Fibroblast of lung (primary cell): ENCODE results near the gene LGALS1. TPM values are rescaled to one million over a fixed set of nuclear protein-coding genes. Genes with fewer than 3 reads are reported as not detected.

Experiments
- DNase-seq, 2 donors: peaks; one replicate each; pipeline versions ENCODE4 v3.0.0 to v3.0.0-alpha.2; 2010; ENCODE audit warnings: low read depth in 2 of 2
- H2AFZ ChIP-seq: 2 replicates; pipeline ENCODE4 v1.5.1; 2012; ENCODE audit warnings: low read length, control low read depth, inconsistent platforms
- H3K27ac ChIP-seq: 2 replicates; pipeline ENCODE4 v1.5.1; 2011; ENCODE audit warnings: low read length, control low read depth; ENCODE audit not compliant: insufficient read depth
- H3K27me3 ChIP-seq: 2 replicates; pipeline ENCODE4 v1.5.1; 2011; ENCODE audit warnings: mild to moderate bottlenecking, low read length; ENCODE audit not compliant: control insufficient read depth, insufficient read depth
- H3K36me3 ChIP-seq: 2 replicates; pipeline ENCODE4 v1.5.1; 2011; ENCODE audit warnings: low read length; ENCODE audit not compliant: control insufficient read depth, insufficient read depth
- H3K4me1 ChIP-seq: 2 replicates; pipeline ENCODE4 v1.5.1; 2011; ENCODE audit warnings: low read length; ENCODE audit not compliant: control insufficient read depth, insufficient read depth; ENCODE audit errors: extremely low read depth
- H3K4me2 ChIP-seq: 2 replicates; pipeline ENCODE4 v1.5.1; 2011; ENCODE audit warnings: low read length, control low read depth; ENCODE audit not compliant: insufficient read depth; ENCODE audit errors: extremely low read depth
- H3K4me3 ChIP-seq, 4 experiments: fragments of 200-600 bp in 1 of 4; sonication (generic) in 1 of 4; replicated peaks in 1 of 4; 2 replicates each; pipeline ENCODE4 v1.5.1; 2011 to 2016; ENCODE audit warnings: low read length in 4 of 4, low read depth in 3 of 4, mild to moderate bottlenecking in 3 of 4, control low read depth in 2 of 4, inconsistent platforms in 1 of 4, mixed read lengths in 1 of 4; ENCODE audit not compliant: insufficient read depth in 1 of 4; ENCODE audit errors: control extremely low read depth in 1 of 4
- H3K79me2 ChIP-seq: 2 replicates; pipeline ENCODE4 v1.5.1; 2012; ENCODE audit warnings: mild to moderate bottlenecking, low read length, inconsistent platforms; ENCODE audit not compliant: control insufficient read depth, insufficient read depth
- H3K9ac ChIP-seq: 2 replicates; pipeline ENCODE4 v1.5.1; 2011; ENCODE audit warnings: mild to moderate bottlenecking, low read length, control low read depth; ENCODE audit not compliant: insufficient read depth
- H3K9me3 ChIP-seq: 2 replicates; pipeline ENCODE4 v1.5.1; 2012; ENCODE audit warnings: low read depth, low read length; ENCODE audit not compliant: control insufficient read depth, insufficient read depth
- H4K20me1 ChIP-seq: 2 replicates; pipeline ENCODE4 v1.5.1; 2011; ENCODE audit warnings: low read length; ENCODE audit not compliant: control insufficient read depth, insufficient read depth; ENCODE audit errors: extremely low read depth
- EZH2 ChIP-seq: IDR thresholded peaks from 2 replicates; pipeline ENCODE4 v1.5.1; 2012; ENCODE audit warnings: low read length, control low read depth, mild to moderate bottlenecking; ENCODE audit errors: missing control alignments
- polyA plus RNA-seq, 2 donors: library from polyadenylated mRNA; depleted of rRNA in 1 of 2; stranded (reverse) in 1 of 2; unstranded in 1 of 2; fragments of >200 nt; gene quantifications; 2 replicates each; pipeline ENCODE4 v1.2.1, GENCODE V29; 2011 to 2012; ENCODE audit warnings: missing spikeins in 1 of 2
- total RNA-seq: library from RNA; depleted of rRNA; stranded (reverse); fragments of >200 nt; gene quantifications from 2 replicates; pipeline ENCODE4 v1.2.1, GENCODE V29; 2014
- TF ChIP-seq, protein P1 (sequence below), 2 donors: IDR thresholded peaks in 1 of 2; conservative IDR thresholded peaks in 1 of 2; 1 replicate in 1 of 2; 2 replicates in 1 of 2; pipeline ENCODE4 v1.5.1; 2011 to 2012; ENCODE audit warnings: low read length in 2 of 2, control low read depth in 1 of 2, inconsistent platforms in 1 of 2, low read depth in 1 of 2, mild to moderate bottlenecking in 1 of 2

The LGALS1 gene
- total and polyA plus RNA-seq, 2 donors (not counting 1 experiment from before 2014, with no cell fraction given): 5,090 to 11,230 TPM

DNA sequence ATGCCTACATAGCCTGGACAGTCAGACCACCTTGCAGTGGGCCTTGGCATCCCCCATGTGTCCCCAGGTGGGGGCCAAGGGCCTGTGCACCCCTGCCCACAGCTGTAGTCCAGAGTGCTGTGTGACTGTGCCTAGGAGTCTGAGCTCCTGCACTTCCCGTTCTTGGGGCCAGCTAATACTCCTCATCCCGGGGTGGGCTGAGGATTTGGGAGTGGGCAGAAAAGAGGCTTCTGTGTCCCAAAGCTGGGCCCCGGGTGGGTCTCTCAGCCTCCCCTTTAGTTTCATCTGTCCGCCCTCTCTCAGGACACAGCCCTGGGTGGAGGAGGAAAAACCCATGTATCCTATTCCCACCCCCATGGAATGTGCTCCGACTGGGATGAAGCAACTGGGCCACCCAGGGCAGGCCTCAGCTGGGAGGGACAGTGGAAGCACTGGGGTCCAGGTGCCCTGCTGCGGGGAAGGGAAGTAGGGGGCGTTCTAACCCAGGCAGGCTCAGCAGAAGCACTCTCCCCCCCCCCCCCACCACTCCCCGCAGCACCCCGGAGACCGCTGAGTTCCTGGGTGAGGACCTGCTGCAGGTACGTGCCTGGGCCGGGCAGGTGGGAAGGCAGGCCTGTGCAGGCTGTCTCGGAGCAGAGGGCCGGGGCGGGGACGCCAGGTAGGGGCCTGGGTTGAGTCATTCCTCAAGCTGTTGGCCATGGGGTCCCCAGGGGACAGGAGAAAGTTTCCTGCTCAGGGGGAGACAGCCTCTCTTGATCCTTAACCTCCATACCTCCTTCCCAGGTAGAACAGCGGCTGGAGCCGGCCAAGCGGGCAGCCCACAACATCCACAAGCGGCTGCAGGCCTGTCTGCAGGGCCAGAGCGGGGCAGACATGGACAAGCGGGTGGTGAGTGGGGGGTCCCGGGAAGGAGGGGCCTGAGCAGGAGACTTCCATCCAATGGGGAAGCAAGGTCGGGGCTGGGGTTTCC, 34.6 kb upstream of the LGALS1 start:
- no peaks in the 10 kb centered on the region for H4K20me1 ChIP-seq
- H3K79me2 ChIP-seq: no peaks in the 10 kb centered on the region
- H3K9ac ChIP-seq: no peak overlapping the region
- no peak overlapping the region for H3K27ac ChIP-seq
- no peak overlapping the region for H2AFZ ChIP-seq
- no peak for TF ChIP-seq EZH2
- TF ChIP-seq, protein P1, sequence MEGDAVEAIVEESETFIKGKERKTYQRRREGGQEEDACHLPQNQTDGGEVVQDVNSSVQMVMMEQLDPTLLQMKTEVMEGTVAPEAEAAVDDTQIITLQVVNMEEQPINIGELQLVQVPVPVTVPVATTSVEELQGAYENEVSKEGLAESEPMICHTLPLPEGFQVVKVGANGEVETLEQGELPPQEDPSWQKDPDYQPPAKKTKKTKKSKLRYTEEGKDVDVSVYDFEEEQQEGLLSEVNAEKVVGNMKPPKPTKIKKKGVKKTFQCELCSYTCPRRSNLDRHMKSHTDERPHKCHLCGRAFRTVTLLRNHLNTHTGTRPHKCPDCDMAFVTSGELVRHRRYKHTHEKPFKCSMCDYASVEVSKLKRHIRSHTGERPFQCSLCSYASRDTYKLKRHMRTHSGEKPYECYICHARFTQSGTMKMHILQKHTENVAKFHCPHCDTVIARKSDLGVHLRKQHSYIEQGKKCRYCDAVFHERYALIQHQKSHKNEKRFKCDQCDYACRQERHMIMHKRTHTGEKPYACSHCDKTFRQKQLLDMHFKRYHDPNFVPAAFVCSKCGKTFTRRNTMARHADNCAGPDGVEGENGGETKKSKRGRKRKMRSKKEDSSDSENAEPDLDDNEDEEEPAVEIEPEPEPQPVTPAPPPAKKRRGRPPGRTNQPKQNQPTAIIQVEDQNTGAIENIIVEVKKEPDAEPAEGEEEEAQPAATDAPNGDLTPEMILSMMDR (conservative IDR thresholded peaks at IDR 0.05 in 1 of 2, IDR thresholded peaks at IDR 0.05 in 1 of 2; ENCODE audit: low read depth in 1 of 2, low read length in 2 of 2): no peak
- H3K27me3 ChIP-seq: no peaks in the 10 kb centered on the region
- no peaks in the 10 kb centered on the region for H3K9me3 ChIP-seq
- H3K4me2 ChIP-seq: peak overlapping the region; percentile 82
- DNase-seq: no peak
- peaks cover 4% of the 10 kb centered on the region for H3K36me3 ChIP-seq
- peak overlapping the region in 3 of 4 experiments; percentile 24 to 64 (median 46) for H3K4me3 ChIP-seq
- peaks cover 18% of the 10 kb centered on the region for H3K4me1 ChIP-seq

GRCh38 chr22:37641561-37641949, 33.9 kb upstream of the LGALS1 start:
- H3K9me3 ChIP-seq: no peaks in the 10 kb centered on the region
- H4K20me1 ChIP-seq: no peaks in the 10 kb centered on the region
- H3K27ac ChIP-seq: no peak overlapping the region
- no peak overlapping the region for H3K9ac ChIP-seq
- no peak overlapping the region for H2AFZ ChIP-seq
- TF ChIP-seq, protein P1 (conservative IDR thresholded peaks at IDR 0.05 in 1 of 2, IDR thresholded peaks at IDR 0.05 in 1 of 2; ENCODE audit: low read depth in 1 of 2, low read length in 2 of 2): no peak
- TF ChIP-seq EZH2: no peak
- no peaks in the 10 kb centered on the region for H3K27me3 ChIP-seq
- no peak for DNase-seq
- no peaks in the 10 kb centered on the region for H3K79me2 ChIP-seq
- H3K4me2 ChIP-seq: no peak overlapping the region
- no peak overlapping the region for H3K4me3 ChIP-seq
- peaks cover 4% of the 10 kb centered on the region for H3K36me3 ChIP-seq
- H3K4me1 ChIP-seq: peaks cover 17% of the 10 kb centered on the region

DNA sequence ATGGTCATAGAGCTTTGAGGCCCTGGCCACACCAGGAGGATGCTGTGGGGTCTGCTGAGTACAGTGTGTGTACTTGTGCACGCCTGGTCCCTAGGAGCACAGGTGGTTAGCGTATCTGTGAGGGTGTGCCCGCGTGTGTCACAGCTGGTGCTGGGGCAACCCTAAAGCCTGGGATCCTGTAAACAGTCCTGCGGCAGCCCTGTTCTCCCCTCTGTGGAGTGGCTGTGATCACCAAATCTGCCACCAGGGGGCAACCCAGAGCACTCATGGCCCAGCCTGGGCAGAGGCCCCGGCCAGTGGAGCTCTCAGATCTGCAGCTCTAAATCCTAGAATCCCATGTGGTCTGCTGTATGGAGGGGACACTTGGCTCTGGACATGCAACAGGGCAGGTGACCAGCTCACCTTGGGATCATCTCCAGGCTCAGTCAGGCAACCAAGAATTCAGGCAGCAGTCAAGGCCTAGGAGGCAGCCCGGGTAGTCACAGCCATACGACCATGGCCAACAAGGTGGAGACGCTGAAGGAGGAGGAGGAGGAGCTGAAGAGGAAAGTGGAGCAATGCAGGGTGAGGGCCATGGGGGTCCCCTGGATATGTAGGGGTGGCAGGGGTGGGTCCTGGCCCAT, 32.1 kb upstream of the LGALS1 start:
- Histone ChIP-seq H2AFZ (no peak overlapping the region), H4K20me1 (no peaks in the 10 kb centered on the region)

More for the DNA sequence above, 32.1 kb upstream of the LGALS1 start:
- no peaks in the 10 kb centered on the region for H3K9me3 ChIP-seq
- TF ChIP-seq EZH2: no peak
- TF ChIP-seq, protein P1 (conservative IDR thresholded peaks at IDR 0.05 in 1 of 2, IDR thresholded peaks at IDR 0.05 in 1 of 2; ENCODE audit: low read depth in 1 of 2, low read length in 2 of 2): peak; percentile 72 to 94
- DNase-seq: peak; percentile 29 to 72
- no peak overlapping the region for H3K4me3 ChIP-seq
- H3K79me2 ChIP-seq: no peaks in the 10 kb centered on the region
- no peak overlapping the region for H3K27ac ChIP-seq
- peaks cover 4% of the 10 kb centered on the region for H3K36me3 ChIP-seq
- H3K4me2 ChIP-seq: no peak overlapping the region
- H3K27me3 ChIP-seq: no peaks in the 10 kb centered on the region
- no peak overlapping the region for H3K9ac ChIP-seq
- peaks cover 12% of the 10 kb centered on the region for H3K4me1 ChIP-seq
